Activated gamma-delta T cell (primary cell): ENCODE results near the gene TAF11L3.
"Not testable (repeated sequence)": the region's sequence is repeated elsewhere in the genome, so short reads cannot be mapped to it uniquely, and the experiment has no call there.

Source experiments
- DNase-seq: peaks from one replicate; lab custom pipeline; 2025; lab: John Stamatoyannopoulos, UW
- total RNA-seq, 2 donors: gene quantifications; one replicate each; lab custom pipeline; 2026; lab: John Stamatoyannopoulos, UW

TAF11L3 gene
- 0 reads per million in 2 donors for total RNA-seq

- not testable (repeated sequence) for DNase-seq
Measured at GRCh38 chr5:17518067-17518466, at the start of gene TAF11L3. Gene TAF11L3, plus strand, starts transcription at chr5:17518367.

- DNase-seq = no peak
Measured at GRCh38 chr5:17470064-17470463, 48.1 kb upstream of the TAF11L3 start.

- not testable (repeated sequence) for DNase-seq
Measured at GRCh38 chr5:17475064-17475463, 43.1 kb upstream of the TAF11L3 start.

GRCh38 chr5:17477043-17477442, 41.1 kb upstream of the TAF11L3 start:
- DNase-seq = no peak

- no peak for DNase-seq
Measured at GRCh38 chr5:17477573-17478265, 40.4 kb upstream of the TAF11L3 start.

- no peak for DNase-seq
Measured at GRCh38 chr5:17481378-17481777, 36.8 kb upstream of the TAF11L3 start.

GRCh38 chr5:17482790-17483189, 35.4 kb upstream of the TAF11L3 start:
- no peak for DNase-seq

- not testable (repeated sequence) for DNase-seq
Measured at GRCh38 chr5:17486464-17487173, 31.5 kb upstream of the TAF11L3 start.

- no peak for DNase-seq
Measured at GRCh38 chr5:17487174-17487512, 31.0 kb upstream of the TAF11L3 start.

GRCh38 chr5:17491257-17491656, 26.9 kb upstream of the TAF11L3 start:
- DNase-seq = peak; percentile 1

GRCh38 chr5:17492770-17493169, 25.4 kb upstream of the TAF11L3 start:
- DNase-seq = no peak

- DNase-seq = no peak
Measured at GRCh38 chr5:17497446-17497845, 20.7 kb upstream of the TAF11L3 start.

- not testable (repeated sequence) for DNase-seq
Measured at GRCh38 chr5:17497931-17498330, 20.2 kb upstream of the TAF11L3 start, which contains the start of gene TAF11L2. Gene TAF11L2, plus strand, starts transcription at chr5:17498231.

GRCh38 chr5:17511775-17512325, 6.3 kb upstream of the TAF11L3 start:
- no peak for DNase-seq

- not testable (repeated sequence) for DNase-seq
Measured at GRCh38 chr5:17517526-17517925, 641 bp upstream of the TAF11L3 start.

GRCh38 chr5:17519508-17519907, 1.3 kb downstream of the TAF11L3 start:
- DNase-seq = not testable (repeated sequence)

GRCh38 chr5:17521501-17521900, 3.3 kb downstream of the TAF11L3 start, which contains the start of gene TAF11L4:
Gene TAF11L4, plus strand, starts transcription at chr5:17521801.
- DNase-seq = not testable (repeated sequence)

- DNase-seq = not testable (repeated sequence)
Measured at GRCh38 chr5:17524935-17525334, 6.8 kb downstream of the TAF11L3 start, which contains the start of gene TAF11L5. Gene TAF11L5, plus strand, starts transcription at chr5:17525235.

GRCh38 chr5:17526504-17526903, 8.3 kb downstream of the TAF11L3 start:
- not testable (repeated sequence) for DNase-seq

GRCh38 chr5:17528369-17528768, 10.2 kb downstream of the TAF11L3 start, which contains the start of gene TAF11L6:
Gene TAF11L6, plus strand, starts transcription at chr5:17528669.
- not testable (repeated sequence) for DNase-seq
